GM18909 (cell line): ENCODE measurements around the gene RCHY1.
"Not testable (repeated sequence)": the region's sequence is repeated elsewhere in the genome, so short reads cannot be mapped to it uniquely, and the experiment has no call there.

ENCODE experiments used
- ATAC-seq: cut with Tn5 transposase; IDR thresholded peaks from one replicate; pipeline ENCODE4 v1.9.1; 2021; ENCODE audit warnings: mild to moderate bottlenecking; ENCODE audit not compliant: unreplicated experiment, poor library complexity

Gene RCHY1

DNA sequence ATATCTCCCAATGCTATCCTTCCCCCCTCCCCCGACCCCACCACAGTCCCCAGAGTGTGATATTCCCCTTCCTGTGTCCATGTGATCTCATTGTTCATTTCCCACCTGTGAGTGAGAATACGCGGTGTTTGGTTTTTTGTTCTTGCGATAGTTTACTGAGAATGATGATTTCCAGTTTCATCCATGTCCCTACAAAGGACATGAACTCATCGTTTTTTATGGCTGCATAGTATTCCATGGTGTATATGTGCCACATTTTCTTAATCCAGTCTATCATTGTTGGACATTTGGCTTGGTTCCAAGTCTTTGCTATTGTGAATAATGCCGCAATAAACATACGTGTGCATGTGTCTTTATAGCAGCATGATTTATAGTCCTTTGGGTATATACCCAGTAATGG, 5.2 kb upstream of the RCHY1 start:
- not testable (repeated sequence) for ATAC-seq

DNA sequence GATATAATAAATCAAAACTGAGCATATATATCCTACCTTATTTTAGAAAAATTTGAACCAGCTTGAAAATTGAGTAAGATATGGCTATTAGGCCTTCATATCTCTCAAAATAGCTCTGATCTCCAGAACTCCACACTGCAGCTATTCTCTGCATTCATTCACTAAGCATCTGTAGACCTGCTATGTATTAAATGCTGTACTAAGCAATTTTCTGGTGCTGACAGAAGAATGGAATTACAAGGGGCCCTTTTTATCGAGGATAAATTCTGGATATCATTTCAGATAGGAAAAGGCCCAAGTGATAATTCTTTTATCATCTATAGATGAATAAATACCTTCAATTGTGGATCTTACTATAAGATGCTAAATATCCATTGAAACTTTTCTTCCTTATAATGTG, 1.9 kb upstream of the RCHY1 start:
- ATAC-seq, result no peak

- peak; percentile 4 for ATAC-seq
Observed at GRCh38 chr4:75514949-75515612, 878 bp upstream of the RCHY1 start.

- peak; percentile 1 for ATAC-seq
Observed at GRCh38 chr4:75513526-75514130, 575 bp downstream of the RCHY1 start.

GRCh38 chr4:75512386-75513211, 1.6 kb downstream of the RCHY1 start:
- no peak for ATAC-seq

GRCh38 chr4:75511841-75512240, 2.4 kb downstream of the RCHY1 start:
- no peak for ATAC-seq

- ATAC-seq, result not testable (repeated sequence)
Observed at GRCh38 chr4:75509592-75509991, 4.6 kb downstream of the RCHY1 start.

DNA sequence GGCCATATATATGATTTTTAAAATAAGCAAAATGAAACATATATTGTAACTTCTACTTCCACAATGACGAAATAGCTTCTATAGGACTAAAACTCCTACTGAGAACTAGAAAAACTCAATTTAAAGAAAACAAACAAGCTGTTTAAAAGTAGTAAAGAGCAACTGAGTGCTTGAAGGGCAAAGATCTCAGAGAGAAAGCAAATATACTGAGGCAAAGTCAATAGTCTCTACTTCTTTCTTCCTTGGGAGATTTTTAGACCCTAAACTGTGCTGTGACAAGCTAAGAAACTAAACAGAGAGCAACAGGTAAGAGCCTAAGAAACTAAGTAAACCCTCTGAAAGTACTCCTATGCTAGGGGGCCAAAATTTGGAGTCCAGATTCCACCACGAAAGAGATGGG, 8.6 kb downstream of the RCHY1 start:
- no peak for ATAC-seq

DNA sequence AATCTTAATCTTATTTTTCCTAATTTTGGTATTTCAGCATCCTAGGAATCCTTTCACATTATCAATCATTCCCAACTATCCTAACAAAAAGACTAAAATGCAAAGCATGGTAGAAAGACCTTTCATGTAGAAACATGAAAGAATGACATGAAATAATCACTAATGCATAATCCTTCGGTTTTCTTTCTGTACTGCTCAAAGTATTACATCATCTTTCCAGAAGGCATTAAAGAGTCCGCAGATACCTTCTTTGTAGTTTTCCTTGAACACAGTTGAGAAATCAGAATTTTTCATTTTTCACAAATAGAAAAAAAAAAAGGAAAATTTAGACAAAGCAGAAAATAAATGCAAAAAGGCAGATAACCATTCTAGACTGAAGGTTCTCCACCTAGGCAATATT, 11.5 kb downstream of the RCHY1 start:
- no peak for ATAC-seq

- no peak for ATAC-seq
Observed at GRCh38 chr4:75499900-75500299, 14.3 kb downstream of the RCHY1 start.

DNA sequence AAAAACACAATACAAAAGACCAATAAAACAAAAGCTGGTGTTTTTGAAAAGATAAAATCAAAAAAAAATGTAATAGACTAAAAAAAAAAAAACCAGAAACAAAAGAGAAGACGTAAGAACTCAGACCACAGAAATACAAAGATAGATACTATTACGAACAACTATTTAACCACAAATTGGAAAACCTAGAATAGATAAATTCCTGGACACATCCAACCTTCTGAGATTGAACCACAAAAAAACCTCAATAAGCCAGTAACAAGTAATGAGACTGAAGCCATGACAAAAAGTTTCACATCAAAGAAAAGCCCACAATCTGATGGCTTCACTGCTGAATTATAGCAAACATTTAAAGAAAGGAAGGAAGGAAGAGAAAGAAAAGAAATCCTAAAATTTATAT, 16.2 kb downstream of the RCHY1 start:
- ATAC-seq, result no peak

GRCh38 chr4:75497133-75497532, 17.1 kb downstream of the RCHY1 start:
- no peak for ATAC-seq

GRCh38 chr4:75496406-75496805, 17.8 kb downstream of the RCHY1 start:
- ATAC-seq, result no peak

- no peak for ATAC-seq
Observed at GRCh38 chr4:75495476-75495875, 18.7 kb downstream of the RCHY1 start.

- ATAC-seq, result no peak
Observed at GRCh38 chr4:75494563-75494962, 19.6 kb downstream of the RCHY1 start.

DNA sequence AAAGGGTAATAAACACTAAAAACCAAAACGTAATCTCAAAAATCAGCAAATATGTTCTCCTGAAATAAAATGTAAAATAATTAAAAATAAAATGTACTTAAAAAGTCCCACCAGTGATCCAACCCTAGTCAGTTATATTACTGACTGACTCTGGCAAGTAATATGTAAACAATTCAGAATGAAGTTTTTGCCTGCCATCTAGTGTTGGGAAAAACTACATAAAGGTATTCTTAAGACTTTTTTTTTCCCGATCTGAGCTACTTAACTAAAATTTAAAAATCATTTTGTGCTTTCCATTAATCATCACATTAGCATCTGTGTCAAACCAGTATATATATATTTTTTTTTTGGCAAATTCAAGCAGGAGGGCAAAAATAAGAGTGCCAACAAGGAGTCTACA, 24.0 kb downstream of the RCHY1 start:
- no peak for ATAC-seq

- no peak for ATAC-seq
Observed at GRCh38 chr4:75484190-75484589, 30.0 kb downstream of the RCHY1 start.

GRCh38 chr4:75477201-75477600, 37.0 kb downstream of the RCHY1 start:
- ATAC-seq, result no peak

DNA sequence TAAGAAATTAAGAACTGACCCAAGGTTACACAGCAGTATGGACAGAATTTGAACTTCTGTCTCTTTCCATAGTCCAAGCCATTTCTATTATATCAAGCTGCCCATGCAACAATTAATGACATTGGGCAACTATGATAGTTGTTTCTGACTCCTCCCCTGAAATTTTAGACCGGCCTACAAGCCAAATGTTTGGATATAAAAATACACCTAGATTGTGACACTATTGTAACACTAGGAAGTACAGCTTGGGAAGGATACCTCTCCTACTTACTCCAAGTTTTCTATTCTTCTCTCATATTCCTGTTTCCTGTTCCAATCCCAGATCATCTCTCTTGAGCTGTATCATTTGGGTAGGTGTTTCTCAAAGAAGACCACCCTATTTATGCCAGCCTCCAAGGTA, 43.5 kb downstream of the RCHY1 start:
- ATAC-seq, result no peak

- no peak for ATAC-seq
Observed at GRCh38 chr4:75469896-75470295, 44.3 kb downstream of the RCHY1 start.

DNA sequence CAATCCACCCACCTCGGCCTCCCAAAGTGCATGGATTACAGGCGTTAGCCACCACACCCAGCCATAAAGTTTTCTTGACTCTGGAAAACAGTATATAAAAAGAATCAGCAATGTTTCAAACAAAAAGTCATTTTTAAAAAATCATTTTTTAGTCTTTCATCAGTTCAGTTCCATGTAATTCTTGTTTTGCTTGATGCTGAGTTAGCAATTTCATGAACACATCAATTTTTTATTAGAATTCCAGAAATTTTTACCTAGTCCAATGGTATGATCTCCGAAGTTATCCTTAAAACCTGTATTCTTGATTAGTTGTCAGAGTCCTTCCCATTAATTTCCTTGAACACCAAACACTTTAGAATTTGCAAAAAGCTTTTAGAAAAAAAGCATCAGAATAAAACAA, 56.8 kb downstream of the RCHY1 start:
- no peak for ATAC-seq
